HUES48 (cell line): Measurements from ENCODE around the gene TSC22D2.

Experiments used
- H3K27ac ChIP-seq: one replicate; pipeline ENCODE4 v1.7.0; 2013; ENCODE audit warnings: low read depth, low read length, inconsistent platforms
- H3K27me3 ChIP-seq: 2 replicates; pipeline ENCODE4 v1.6.1; 2013; ENCODE audit warnings: mild to moderate bottlenecking, low read length; ENCODE audit not compliant: control insufficient read depth, insufficient read depth
- H3K36me3 ChIP-seq: 2 replicates; pipeline ENCODE4 v1.6.1; 2013; ENCODE audit warnings: low read length; ENCODE audit not compliant: control insufficient read depth, insufficient read depth
- H3K4me1 ChIP-seq: 2 replicates; pipeline ENCODE4 v1.6.1; 2013; ENCODE audit warnings: mild to moderate bottlenecking, low read length; ENCODE audit not compliant: control insufficient read depth, insufficient read depth
- H3K4me3 ChIP-seq: 2 replicates; pipeline ENCODE4 v1.5.1; 2013; ENCODE audit warnings: mild to moderate bottlenecking, low read depth, low read length
- H3K9ac ChIP-seq: 2 replicates; pipeline ENCODE4 v1.6.1; 2013; ENCODE audit warnings: mild to moderate bottlenecking, low read depth, low read length, moderate library complexity
- H3K9me3 ChIP-seq: 2 replicates; pipeline ENCODE4 v1.6.1; 2013; ENCODE audit warnings: low read length; ENCODE audit not compliant: control insufficient read depth, insufficient read depth

The TSC22D2 gene

GRCh38 chr3:150428562-150428961 lies 20.5 kb downstream of the TSC22D2 start:
- Histone ChIP-seq H3K4me1 (peaks cover 4% of the 10 kb centered on the region; the same call in 1 of the 2 replicates), H3K9ac (no peak overlapping the region), H3K36me3 (no peaks in the 10 kb centered on the region), H3K27ac (no peak overlapping the region), H3K27me3 (no peaks in the 10 kb centered on the region), H3K9me3 (no peaks in the 10 kb centered on the region), H3K4me3 (no peak overlapping the region)

GRCh38 chr3:150429767-150430671 lies 21.9 kb downstream of the TSC22D2 start:
- Histone ChIP-seq H3K4me1 (peaks cover 12% of the 10 kb centered on the region), H3K27ac (no peak overlapping the region), H3K4me3 (no peak overlapping the region), H3K9ac (no peak overlapping the region), H3K27me3 (no peaks in the 10 kb centered on the region), H3K9me3 (no peaks in the 10 kb centered on the region), H3K36me3 (no peaks in the 10 kb centered on the region)

DNA sequence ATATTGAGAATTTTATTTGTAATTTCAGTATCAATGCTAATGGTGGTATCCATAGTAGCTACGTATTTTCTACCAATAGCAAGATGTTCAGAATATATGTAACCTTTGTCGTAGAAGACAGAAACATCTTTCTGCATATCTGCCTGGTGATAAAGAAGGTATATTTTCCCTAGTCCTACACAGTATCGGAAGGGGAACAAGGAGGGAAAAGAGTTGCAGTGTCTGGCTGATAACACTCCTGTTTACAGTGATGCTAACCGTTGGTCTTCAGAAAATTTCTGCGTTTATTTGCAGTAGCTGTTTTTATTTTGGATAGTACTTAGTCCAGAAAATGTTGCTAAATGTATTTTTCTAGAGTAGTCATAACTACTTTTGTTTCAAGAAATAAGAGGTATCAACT lies 25.2 kb downstream of the TSC22D2 start:
- H3K4me3 ChIP-seq, result no peak overlapping the region
- H3K27me3 ChIP-seq, result no peaks in the 10 kb centered on the region

GRCh38 chr3:150434234-150434633 lies 26.1 kb downstream of the TSC22D2 start:
- Histone ChIP-seq H3K36me3 (peaks cover 4% of the 10 kb centered on the region), H3K27me3 (no peaks in the 10 kb centered on the region), H3K9ac (no peak overlapping the region), H3K9me3 (no peaks in the 10 kb centered on the region), H3K4me1 (peaks cover 23% of the 10 kb centered on the region), H3K4me3 (no peak overlapping the region), H3K27ac (no peak overlapping the region)

More for the DNA sequence above, 25.2 kb downstream of the TSC22D2 start:
- peaks cover 4% of the 10 kb centered on the region for H3K36me3 ChIP-seq
- no peaks in the 10 kb centered on the region for H3K9me3 ChIP-seq
- H3K27ac ChIP-seq, result no peak overlapping the region
- H3K4me1 ChIP-seq, result peaks cover 23% of the 10 kb centered on the region
- no peak overlapping the region; the same call in 1 of the 2 replicates for H3K9ac ChIP-seq

DNA sequence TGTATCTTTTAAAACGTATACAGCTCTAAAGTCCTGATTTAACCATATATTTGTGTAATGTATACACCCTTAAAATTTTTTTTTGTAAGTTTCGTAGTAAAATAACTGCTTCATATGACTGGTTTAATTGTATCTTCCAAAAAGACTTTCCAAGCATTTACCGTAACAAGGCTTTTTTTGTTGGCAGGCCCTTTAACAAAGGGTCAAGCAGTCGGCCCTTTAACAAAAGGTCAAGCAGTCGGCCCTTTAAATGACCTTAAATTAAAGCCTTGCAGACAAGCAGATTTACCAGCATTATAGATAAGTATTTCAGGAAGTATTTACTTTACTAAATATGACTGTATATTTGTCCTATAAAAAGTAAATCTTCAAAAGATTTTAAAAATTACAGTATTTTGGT lies 28.1 kb downstream of the TSC22D2 start:
- no peak overlapping the region for H3K9ac ChIP-seq
- H3K9me3 ChIP-seq, result no peaks in the 10 kb centered on the region
- peaks cover 23% of the 10 kb centered on the region for H3K4me1 ChIP-seq
- H3K27me3 ChIP-seq, result no peaks in the 10 kb centered on the region
- H3K27ac ChIP-seq, result peak overlapping the region; percentile 63
- no peak overlapping the region for H3K4me3 ChIP-seq
- H3K36me3 ChIP-seq, result peaks cover 4% of the 10 kb centered on the region

DNA sequence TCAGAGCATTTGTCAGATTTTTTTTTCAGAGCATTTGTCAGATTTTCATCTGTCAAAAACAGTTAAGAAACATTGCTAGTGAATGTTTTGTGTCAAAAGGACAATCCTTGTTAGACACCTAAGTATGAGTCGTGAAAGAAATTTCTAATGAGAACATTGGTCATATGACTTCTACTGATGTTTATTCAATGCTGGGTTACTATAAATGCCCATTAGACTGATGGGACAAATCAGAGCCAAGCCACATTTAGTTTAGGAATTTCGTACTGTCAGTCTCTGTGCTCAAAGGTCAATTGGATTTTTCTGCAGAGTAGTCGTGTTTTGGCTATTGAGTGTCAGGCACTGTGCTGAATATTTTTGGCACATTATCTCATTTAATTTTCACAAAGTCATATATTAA lies 31.6 kb downstream of the TSC22D2 start:
- no peaks in the 10 kb centered on the region for H3K9me3 ChIP-seq
- no peaks in the 10 kb centered on the region for H3K27me3 ChIP-seq
- peaks cover 17% of the 10 kb centered on the region for H3K4me1 ChIP-seq
- no peak overlapping the region for H3K9ac ChIP-seq
- no peak overlapping the region for H3K4me3 ChIP-seq
- peaks cover 4% of the 10 kb centered on the region for H3K36me3 ChIP-seq
- H3K27ac ChIP-seq, result no peak overlapping the region

DNA sequence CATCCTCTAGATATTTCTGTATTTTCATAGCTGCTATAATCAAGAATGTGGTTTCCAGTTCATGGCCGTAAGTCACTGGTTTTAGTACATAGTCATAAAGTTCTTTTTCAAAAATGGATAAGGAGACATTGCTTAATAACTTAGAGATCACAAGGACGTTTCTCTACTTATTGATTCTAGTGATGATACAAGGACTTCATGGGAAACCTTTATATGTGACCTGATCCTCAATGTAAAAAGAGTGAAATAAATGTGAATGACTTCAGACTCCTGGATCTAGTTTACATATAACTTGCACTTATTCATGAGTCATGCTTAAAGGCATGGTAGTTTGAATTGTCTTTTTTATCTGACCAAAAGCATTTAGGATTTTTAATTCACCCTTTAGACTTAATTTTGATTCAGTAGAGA lies 35.2 kb downstream of the TSC22D2 start:
- H3K4me3 ChIP-seq, result no peak overlapping the region
- H3K36me3 ChIP-seq, result peaks cover 5% of the 10 kb centered on the region; the same call in 1 of the 2 replicates
- H3K9ac ChIP-seq, result no peak overlapping the region
- H3K27me3 ChIP-seq, result no peaks in the 10 kb centered on the region
- H3K4me1 ChIP-seq, result peaks cover 7% of the 10 kb centered on the region; the same call in 1 of the 2 replicates
- no peak overlapping the region for H3K27ac ChIP-seq
- no peaks in the 10 kb centered on the region for H3K9me3 ChIP-seq

- 0 out of 2 replicates have a peak, but pooled peaks cover 5% of the 10 kb centered on the region for H3K36me3 ChIP-seq
Measured at GRCh38 chr3:150444371-150444770, 36.3 kb downstream of the TSC22D2 start.

DNA sequence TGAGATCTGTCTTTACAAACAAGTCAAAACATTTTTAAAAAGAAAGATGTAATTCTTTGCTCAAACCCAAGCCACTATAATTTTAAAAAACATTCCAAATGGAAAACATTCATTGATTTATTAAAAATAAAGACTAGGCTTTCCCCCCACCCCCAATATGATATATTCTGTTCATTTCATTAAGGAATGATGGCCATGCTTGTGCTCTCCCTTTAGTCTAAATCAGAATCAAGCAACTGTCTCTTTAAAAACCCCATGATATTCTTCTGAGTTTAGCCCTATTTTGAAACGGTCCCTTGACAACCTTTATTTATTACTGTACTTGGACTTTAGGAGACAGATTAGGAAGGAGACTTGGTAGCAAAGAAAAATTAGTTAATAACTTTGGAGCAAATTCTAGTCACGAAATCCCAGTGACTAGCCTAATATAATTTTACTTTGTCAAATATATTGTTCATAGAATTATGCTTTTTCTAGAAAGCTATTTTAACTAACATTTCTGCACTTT lies 38.4 kb downstream of the TSC22D2 start:
- no peak overlapping the region for H3K9ac ChIP-seq
- H3K4me1 ChIP-seq, result peaks cover 21% of the 10 kb centered on the region
- no peaks in the 10 kb centered on the region for H3K9me3 ChIP-seq
- 0 out of 2 replicates have a peak, but pooled peaks cover 5% of the 10 kb centered on the region for H3K36me3 ChIP-seq
- no peak overlapping the region for H3K27ac ChIP-seq
- no peaks in the 10 kb centered on the region for H3K27me3 ChIP-seq
- H3K4me3 ChIP-seq, result no peak overlapping the region

More at GRCh38 chr3:150444371-150444770, 36.3 kb downstream of the TSC22D2 start:
- no peak overlapping the region for H3K27ac ChIP-seq
- no peaks in the 10 kb centered on the region for H3K27me3 ChIP-seq
- peaks cover 7% of the 10 kb centered on the region; the same call in 1 of the 2 replicates for H3K4me1 ChIP-seq
- no peak overlapping the region for H3K4me3 ChIP-seq
- no peak overlapping the region for H3K9ac ChIP-seq
- H3K9me3 ChIP-seq, result no peaks in the 10 kb centered on the region

- H3K9ac ChIP-seq, result no peak overlapping the region
- H3K9me3 ChIP-seq, result no peaks in the 10 kb centered on the region
- H3K36me3 ChIP-seq, result 0 out of 2 replicates have a peak, but pooled peaks cover 5% of the 10 kb centered on the region
- no peaks in the 10 kb centered on the region for H3K27me3 ChIP-seq
- peaks cover 21% of the 10 kb centered on the region for H3K4me1 ChIP-seq
- H3K27ac ChIP-seq, result no peak overlapping the region
- H3K4me3 ChIP-seq, result no peak overlapping the region
Measured at GRCh38 chr3:150447084-150447483, 39.0 kb downstream of the TSC22D2 start.
